Myocyte (in vitro differentiated cells): ENCODE data around the gene FKBP10. TPM values are rescaled to one million over a fixed set of nuclear protein-coding genes. Genes with fewer than 3 reads are reported as not detected.

Experiments
- total RNA-seq: library from RNA; depleted of rRNA; stranded (reverse); fragments of >200 nt; gene quantifications from 2 replicates; pipeline ENCODE4 v1.2.3, GENCODE V29; 2014

Gene FKBP10
- total RNA-seq, 1 donor from 2014 or later, result 174 TPM

Other genes starting within 250 kb of the FKBP10 start
- not detected in 2 replicates for gene KRT9, start 240.9 kb upstream of the FKBP10 start, total RNA-seq
- gene KRT14, start 226.1 kb upstream of the FKBP10 start, total RNA-seq, result not detected in 2 replicates
- not detected in 2 replicates for gene KRT16, start 200.2 kb upstream of the FKBP10 start, total RNA-seq
- 0.32 and 2.4 TPM in 2 replicates for gene KRT17, start 188.4 kb upstream of the FKBP10 start, total RNA-seq
- gene EIF1, start 124.1 kb upstream of the FKBP10 start, total RNA-seq, result 78.1 and 112 TPM in 2 replicates
- not detected in 2 replicates for gene GAST, start 100.7 kb upstream of the FKBP10 start, total RNA-seq
- gene HAP1, start 78.4 kb upstream of the FKBP10 start, total RNA-seq, result 0.16 TPM in 1 of 2 replicates, not detected in the other
- gene JUP, start 26.3 kb upstream of the FKBP10 start, total RNA-seq, result 0.51 and 0.78 TPM in 2 replicates
- gene P3H4, start 1.1 kb upstream of the FKBP10 start, total RNA-seq, result 98.8 and 115 TPM in 2 replicates
- gene NT5C3B, start 23.2 kb downstream of the FKBP10 start, total RNA-seq, result 45.4 and 49.2 TPM in 2 replicates
- gene KLHL10, start 24.8 kb downstream of the FKBP10 start, total RNA-seq, result 1.3 TPM in 1 of 2 replicates, not detected in the other
- gene KLHL11, start 52.4 kb downstream of the FKBP10 start, total RNA-seq, result 10.9 and 13.7 TPM in 2 replicates
- 107 and 165 TPM in 2 replicates for gene ACLY, start 105.9 kb downstream of the FKBP10 start, total RNA-seq
- 0.57 and 1.8 TPM in 2 replicates for gene ODAD4, start 117.6 kb downstream of the FKBP10 start, total RNA-seq
- gene CNP, start 153.8 kb downstream of the FKBP10 start, total RNA-seq, result 64.0 and 66.1 TPM in 2 replicates
- gene DNAJC7, start 204.4 kb downstream of the FKBP10 start, total RNA-seq, result 85.9 and 103 TPM in 2 replicates
- 72.2 and 88.1 TPM in 2 replicates for gene NKIRAS2, start 207.1 kb downstream of the FKBP10 start, total RNA-seq
- gene C17orf113, start 237.6 kb downstream of the FKBP10 start, total RNA-seq, result 0.16 and 0.51 TPM in 2 replicates